Activated CD4-positive, alpha-beta T cell treated with anti-CD3 and anti-CD28 coated beads for 36 hours (primary cell): ENCODE measurements around the gene RFC1. TPM values are rescaled to one million over a fixed set of nuclear protein-coding genes. Genes with fewer than 3 reads are reported as not detected.
"Not testable (repeated sequence)": the region's sequence is repeated elsewhere in the genome, so short reads cannot be mapped to it uniquely, and the experiment has no call there.

Experiments used
- ATAC-seq: fragments of 200-7000 bp; cut with Tn5 transposase; one replicate; pipeline ENCODE4 v1.10.0; 2021; ENCODE audit warnings: mild to moderate bottlenecking, moderate library complexity
- CTCF ChIA-PET: fragments of 350-600 bp; sonication (Branson Sonifier 250); formaldehyde crosslinking; loops from one replicate; lab custom pipeline; 2021; ENCODE audit warnings: antibody characterized with exemption; lab: Charles Lee
- POLR2A ChIA-PET: fragments of 350-600 bp; sonication (Branson Sonifier 250); formaldehyde crosslinking; loops from one replicate; lab custom pipeline; 2021; ENCODE audit warnings: antibody characterized with exemption, inconsistent platforms; lab: Charles Lee
- DNase-seq: peaks from one replicate; pipeline ENCODE4 v3.0.0-alpha.2; 2020
- H3K27ac Mint-ChIP-seq: one replicate; pipeline ENCODE4 v1.8.0; 2021; ENCODE audit warnings: mixed read lengths
- H3K27me3 Mint-ChIP-seq: one replicate; pipeline ENCODE4 v1.8.0; 2021; ENCODE audit warnings: mixed read lengths
- H3K36me3 Mint-ChIP-seq: one replicate; pipeline ENCODE4 v1.8.0; 2021; ENCODE audit warnings: low read depth, mixed read lengths
- H3K4me1 Mint-ChIP-seq: one replicate; pipeline ENCODE4 v1.8.0; 2021; ENCODE audit warnings: mixed read lengths
- H3K4me3 Mint-ChIP-seq: one replicate; pipeline ENCODE4 v1.8.0; 2021; ENCODE audit warnings: mild to moderate bottlenecking, moderate library complexity, mixed read lengths
- H3K9me3 Mint-ChIP-seq: one replicate; pipeline ENCODE4 v1.8.0; 2021; ENCODE audit warnings: low read depth, mixed read lengths
- intact Hi-C, 2 experiments: fragments of 100-400 bp; cut with DNase I in 1 of 2; cut with micrococcal nuclease in 1 of 2; formaldehyde crosslinking; loops; one replicate each; pipeline versions ENCODE4 v1.14.2 to v1.15.1; 2022 to 2024; cut with DNase I, micrococcal nuclease
- total RNA-seq, 2 experiments: library from RNA; stranded (reverse); gene quantifications; one replicate each; pipeline ENCODE4 v1.2.3, GENCODE V29; 2021

The RFC1 gene
- total RNA-seq, 2 experiments from 2014 or later = 112 to 216 TPM

DNA sequence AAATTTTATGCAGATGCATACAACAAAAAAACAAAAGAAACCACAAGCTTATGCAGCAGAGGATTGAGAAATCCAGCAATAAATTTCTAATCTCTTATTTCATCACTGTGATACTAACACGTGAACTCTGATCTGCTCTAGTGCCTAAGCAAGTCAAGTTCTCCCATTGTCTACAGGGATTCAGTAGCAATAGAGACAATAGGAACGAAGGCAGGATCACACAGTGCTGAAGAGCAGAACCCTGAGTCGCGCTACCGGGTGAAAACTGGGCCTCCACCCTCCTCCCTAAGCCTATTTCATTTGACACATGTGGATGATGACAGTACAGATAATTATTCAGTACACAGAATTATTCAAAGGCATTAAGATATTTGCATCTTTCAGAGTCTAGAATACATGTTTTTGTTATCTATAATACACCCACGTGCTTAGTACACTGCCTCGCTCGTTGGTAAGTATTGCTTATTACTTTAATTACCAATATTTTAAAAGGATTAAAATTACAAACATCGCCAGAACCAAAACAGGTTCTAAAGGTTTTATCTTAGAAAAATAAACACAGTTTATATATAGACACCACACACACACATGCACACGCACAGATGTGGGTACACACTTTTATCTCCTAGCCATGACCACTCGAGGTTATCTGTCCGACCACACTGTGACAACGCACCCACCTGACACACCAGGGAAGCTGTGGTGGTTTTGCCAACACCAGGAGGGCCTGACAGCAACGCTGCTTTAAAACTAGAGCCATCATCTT, 60.1 kb downstream of the RFC1 start:
- ATAC-seq (no peak), DNase-seq (no peak)
- Mint-ChIP-seq H3K27me3 (no peaks in the 10 kb centered on the region), H3K4me1 (no peaks in the 10 kb centered on the region), H3K4me3 (no peak overlapping the region), H3K27ac (no peak overlapping the region), H3K36me3 (peaks cover 55% of the 10 kb centered on the region), H3K9me3 (no peaks in the 10 kb centered on the region)
- CTCF ChIA-PET = no interaction called here
- POLR2A ChIA-PET = no interaction called here
- intact Hi-C loops = no loop called here

DNA sequence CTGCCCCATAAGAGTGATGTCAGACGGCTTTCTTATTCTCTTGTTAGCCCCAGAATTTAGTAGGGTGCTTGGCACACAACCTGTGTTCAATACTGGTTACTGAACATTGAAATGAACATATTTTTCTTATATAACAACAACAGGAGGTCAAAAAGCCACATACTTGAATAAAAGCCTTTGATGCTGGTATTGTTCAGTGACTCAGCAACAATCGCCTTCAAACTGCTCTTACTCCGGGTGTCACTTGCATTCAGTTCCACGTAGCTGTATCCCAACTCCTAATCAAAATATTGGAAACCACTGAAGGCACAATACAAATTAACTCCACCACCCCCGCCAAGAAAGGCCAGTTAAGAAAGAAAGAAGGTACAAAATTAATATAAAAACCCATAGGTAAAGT, 61.5 kb downstream of the RFC1 start:
- ChIA-PET POLR2A (no interaction called here), CTCF (no interaction called here)
- H3K27me3 Mint-ChIP-seq = no peaks in the 10 kb centered on the region
- no peak overlapping the region for H3K27ac Mint-ChIP-seq
- peaks cover 64% of the 10 kb centered on the region for H3K36me3 Mint-ChIP-seq
- no peak for ATAC-seq
- intact Hi-C loops = no loop called here
- DNase-seq = no peak
- no peak overlapping the region for H3K4me3 Mint-ChIP-seq
- no peaks in the 10 kb centered on the region for H3K9me3 Mint-ChIP-seq
- no peaks in the 10 kb centered on the region for H3K4me1 Mint-ChIP-seq

- ChIA-PET CTCF (interaction anchor here (0.5 kb wide), 1 partner anchor 423 kb away, joined by 4 read pairs; no protein-coding TSS in a partner anchor), POLR2A (no interaction called here)
- no peak overlapping the region for H3K4me3 Mint-ChIP-seq
- no peaks in the 10 kb centered on the region for H3K27me3 Mint-ChIP-seq
- DNase-seq (no peak), ATAC-seq (no peak)
- no peak overlapping the region for H3K27ac Mint-ChIP-seq
- peaks cover 67% of the 10 kb centered on the region for H3K36me3 Mint-ChIP-seq
- no peaks in the 10 kb centered on the region for H3K9me3 Mint-ChIP-seq
- H3K4me1 Mint-ChIP-seq = no peaks in the 10 kb centered on the region
- intact Hi-C loops = no loop called here
Observed at GRCh38 chr4:39303871-39304270, 62.3 kb downstream of the RFC1 start.

DNA sequence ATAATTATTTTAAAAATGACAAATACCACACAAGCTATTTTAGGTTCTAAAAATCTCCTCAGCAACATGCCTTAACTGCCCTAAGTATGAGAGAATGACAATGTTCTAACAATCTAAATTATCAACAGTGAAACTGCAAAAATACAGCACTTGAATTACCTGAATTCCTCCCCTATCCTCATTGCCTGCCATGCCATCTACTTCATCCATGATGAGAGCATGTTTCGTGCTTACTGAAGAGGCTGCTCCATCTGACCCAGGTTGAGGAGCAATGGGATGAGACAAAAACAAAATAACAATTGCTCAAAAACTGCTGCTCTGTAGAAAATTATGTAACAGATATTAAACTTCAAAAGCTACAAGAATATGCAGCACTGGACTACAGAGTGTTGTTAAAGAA, 63.3 kb downstream of the RFC1 start:
- ATAC-seq (no peak), DNase-seq (no peak)
- CTCF ChIA-PET = no interaction called here
- H3K4me3 Mint-ChIP-seq = no peak overlapping the region
- POLR2A ChIA-PET = no interaction called here
- H3K27ac Mint-ChIP-seq = no peak overlapping the region
- H3K36me3 Mint-ChIP-seq = peaks cover 67% of the 10 kb centered on the region
- H3K9me3 Mint-ChIP-seq = no peaks in the 10 kb centered on the region
- no peaks in the 10 kb centered on the region for H3K4me1 Mint-ChIP-seq
- intact Hi-C loops = no loop called here
- no peaks in the 10 kb centered on the region for H3K27me3 Mint-ChIP-seq

- intact Hi-C loops = no loop called here
- DNase-seq (no peak), ATAC-seq (no peak)
- POLR2A ChIA-PET = no interaction called here
- no peaks in the 10 kb centered on the region for H3K9me3 Mint-ChIP-seq
- H3K4me1 Mint-ChIP-seq = no peaks in the 10 kb centered on the region
- CTCF ChIA-PET = interaction anchor here (1.0 kb wide), 1 partner anchor 38 kb away, joined by 3 read pairs; no protein-coding TSS in a partner anchor
- no peaks in the 10 kb centered on the region for H3K27me3 Mint-ChIP-seq
- H3K4me3 Mint-ChIP-seq = no peak overlapping the region
- H3K36me3 Mint-ChIP-seq = peaks cover 67% of the 10 kb centered on the region
- H3K27ac Mint-ChIP-seq = no peak overlapping the region
Observed at GRCh38 chr4:39295784-39296183, 70.4 kb downstream of the RFC1 start.

DNA sequence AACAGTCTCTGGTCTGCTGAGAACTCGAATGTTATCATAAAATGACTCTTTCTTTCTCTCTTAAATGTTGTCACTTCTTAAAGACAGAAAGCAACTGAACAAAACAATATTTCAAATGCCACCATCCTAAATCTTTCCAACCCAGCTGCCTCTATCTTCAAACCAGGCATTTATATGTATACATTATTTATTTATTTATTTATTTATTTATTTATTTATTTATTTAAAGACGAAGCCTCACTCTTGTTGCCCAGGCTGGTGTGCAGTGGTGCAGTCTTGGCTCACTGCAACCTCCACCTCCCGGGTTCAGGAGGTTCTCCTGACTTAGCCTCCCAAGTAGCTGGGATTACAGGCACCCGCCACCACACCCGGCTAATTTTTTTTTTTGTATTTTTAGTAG, 73.7 kb downstream of the RFC1 start:
- peaks cover 54% of the 10 kb centered on the region for H3K36me3 Mint-ChIP-seq
- intact Hi-C loops, ATAC-seq, DNase-seq, H3K4me1 Mint-ChIP-seq, H3K9me3 Mint-ChIP-seq, H3K27ac Mint-ChIP-seq, H3K27me3 Mint-ChIP-seq, POLR2A ChIA-PET, H3K4me3 Mint-ChIP-seq: not testable (repeated sequence)
- CTCF ChIA-PET = interaction anchor here (0.6 kb wide), 1 partner anchor 247 kb away, joined by 3 read pairs; no protein-coding TSS in a partner anchor

GRCh38 chr4:39291686-39292085, 74.5 kb downstream of the RFC1 start:
- POLR2A ChIA-PET = no interaction called here
- H3K4me1 Mint-ChIP-seq = no peaks in the 10 kb centered on the region
- peaks cover 61% of the 10 kb centered on the region for H3K36me3 Mint-ChIP-seq
- no peaks in the 10 kb centered on the region for H3K27me3 Mint-ChIP-seq
- H3K27ac Mint-ChIP-seq = no peak overlapping the region
- intact Hi-C loops = no loop called here
- CTCF ChIA-PET = no interaction called here
- no peaks in the 10 kb centered on the region for H3K9me3 Mint-ChIP-seq
- H3K4me3 Mint-ChIP-seq = no peak overlapping the region
- DNase-seq (no peak), ATAC-seq (peak; percentile 33)

DNA sequence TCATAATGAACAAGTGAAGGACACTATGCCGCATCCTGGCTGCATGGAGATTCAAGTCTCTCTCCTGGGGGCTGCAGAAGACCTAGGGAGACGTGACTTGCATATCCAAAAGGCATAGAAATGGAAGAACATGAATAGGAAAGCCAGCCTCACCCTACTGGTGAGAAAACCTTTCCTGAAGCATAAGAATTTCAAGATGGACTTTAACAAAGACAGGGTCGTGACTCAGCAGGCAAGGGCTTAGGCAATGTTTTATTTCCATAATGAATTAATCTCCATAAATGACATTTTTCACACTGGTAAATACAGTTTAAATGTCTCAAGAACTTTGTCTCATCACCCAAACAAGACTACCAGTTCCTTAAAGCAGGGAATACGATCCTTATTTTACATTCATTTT, 78.9 kb downstream of the RFC1 start:
- Mint-ChIP-seq H3K4me3 (no peak overlapping the region), H3K27ac (no peak overlapping the region), H3K27me3 (no peaks in the 10 kb centered on the region), H3K36me3 (peaks cover 62% of the 10 kb centered on the region), H3K4me1 (peaks cover 2% of the 10 kb centered on the region), H3K9me3 (no peaks in the 10 kb centered on the region)
- POLR2A ChIA-PET = no interaction called here
- CTCF ChIA-PET = no interaction called here
- DNase-seq = no peak
- ATAC-seq = no peak
- intact Hi-C loops = loop anchor here in 1 of 2 experiments (5.0 kb wide), 1 partner anchor 160 kb away; no protein-coding TSS in a partner anchor

- intact Hi-C loops = loop anchor here in 1 of 2 experiments (5.0 kb wide), 1 partner anchor 161 kb away; no protein-coding TSS in a partner anchor
- Mint-ChIP-seq H3K4me1 (peaks cover 2% of the 10 kb centered on the region), H3K36me3 (peaks cover 53% of the 10 kb centered on the region), H3K27ac (no peak overlapping the region), H3K9me3 (no peaks in the 10 kb centered on the region), H3K27me3 (no peaks in the 10 kb centered on the region), H3K4me3 (no peak overlapping the region)
- ATAC-seq (no peak), DNase-seq (no peak)
- POLR2A ChIA-PET = no interaction called here
- CTCF ChIA-PET = interaction anchor here (1.0 to 1.2 kb wide), 2 partner anchors 11 to 178 kb away, joined by 3 read pairs; no protein-coding TSS in a partner anchor
Observed at GRCh38 chr4:39286263-39286662, 79.9 kb downstream of the RFC1 start.

DNA sequence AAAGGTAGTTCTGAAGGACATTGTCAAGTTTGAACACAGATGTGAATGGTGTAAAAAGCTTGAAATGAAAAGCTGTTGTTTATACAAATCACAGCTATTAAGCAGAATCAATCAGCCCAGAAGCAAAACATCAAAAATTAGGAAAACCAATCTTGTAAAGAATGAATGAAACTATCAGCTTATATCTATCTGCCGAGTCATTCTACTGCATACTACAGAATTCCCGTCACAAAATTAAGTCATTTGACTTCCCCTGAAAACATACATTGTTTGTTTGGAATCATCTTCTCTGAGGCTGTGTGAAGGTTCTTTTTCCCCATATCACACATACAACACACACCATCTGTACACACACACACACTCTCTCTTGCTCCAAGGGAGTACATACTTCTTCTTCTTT, 80.3 kb downstream of the RFC1 start:
- CTCF ChIA-PET = interaction anchor here (1.0 to 1.2 kb wide), 2 partner anchors 11 to 178 kb away, joined by 3 read pairs; no protein-coding TSS in a partner anchor
- DNase-seq = no peak
- no peaks in the 10 kb centered on the region for H3K27me3 Mint-ChIP-seq
- POLR2A ChIA-PET = no interaction called here
- intact Hi-C loops = loop anchor here in 1 of 2 experiments (5.0 kb wide), 1 partner anchor 161 kb away; no protein-coding TSS in a partner anchor
- no peaks in the 10 kb centered on the region for H3K9me3 Mint-ChIP-seq
- H3K4me1 Mint-ChIP-seq = peaks cover 2% of the 10 kb centered on the region
- peaks cover 49% of the 10 kb centered on the region for H3K36me3 Mint-ChIP-seq
- H3K27ac Mint-ChIP-seq = no peak overlapping the region
- no peak for ATAC-seq
- H3K4me3 Mint-ChIP-seq = no peak overlapping the region

- H3K9me3 Mint-ChIP-seq = no peaks in the 10 kb centered on the region
- peaks cover 46% of the 10 kb centered on the region for H3K36me3 Mint-ChIP-seq
- CTCF ChIA-PET = interaction anchor here (1.2 kb wide), 1 partner anchor 10 kb away, joined by 3 read pairs; no protein-coding TSS in a partner anchor
- DNase-seq (no peak), ATAC-seq (peak; percentile 26)
- no peak overlapping the region for H3K4me3 Mint-ChIP-seq
- no peaks in the 10 kb centered on the region for H3K27me3 Mint-ChIP-seq
- H3K4me1 Mint-ChIP-seq = peaks cover 2% of the 10 kb centered on the region
- no peak overlapping the region for H3K27ac Mint-ChIP-seq
- intact Hi-C loops = loop anchor here in 1 of 2 experiments (5.0 kb wide), 1 partner anchor 162 kb away; no protein-coding TSS in a partner anchor
- POLR2A ChIA-PET = no interaction called here
Observed at GRCh38 chr4:39285111-39285795, 80.9 kb downstream of the RFC1 start.
